ENCODE data around the gene PDLIM3.
"Not testable (repeated sequence)": the region's sequence is repeated elsewhere in the genome, so short reads cannot be mapped to it uniquely, and the experiment has no call there.

The PDLIM3 gene

GRCh38 chr4:185518069-185518468 is 17.2 kb downstream of the PDLIM3 start:
- no peak for DNase-seq

GRCh38 chr4:185515248-185515647 is 20.1 kb downstream of the PDLIM3 start:
- no peak for DNase-seq

GRCh38 chr4:185514182-185514697 is 21.1 kb downstream of the PDLIM3 start:
- DNase-seq = no peak

GRCh38 chr4:185513489-185514181 is 21.7 kb downstream of the PDLIM3 start:
- DNase-seq = peak; percentile 44 to 56 (median 53)

- DNase-seq = no peak
These were observed 22.8 kb downstream of the PDLIM3 start for GRCh38 chr4:185512516-185512915.

- not testable (repeated sequence) for DNase-seq
These were observed 24.1 kb downstream of the PDLIM3 start for GRCh38 chr4:185511243-185511642.

- no peak for DNase-seq
These were observed 24.5 kb downstream of the PDLIM3 start for GRCh38 chr4:185510806-185511205.

GRCh38 chr4:185508181-185508580 is 27.1 kb downstream of the PDLIM3 start:
- DNase-seq = no peak

- DNase-seq = no peak
These were observed 28.9 kb downstream of the PDLIM3 start for GRCh38 chr4:185506422-185506821.

- no peak for DNase-seq
These were observed 30.9 kb downstream of the PDLIM3 start for GRCh38 chr4:185504098-185505047.

GRCh38 chr4:185502386-185502785 is 32.9 kb downstream of the PDLIM3 start:
- DNase-seq = no peak

GRCh38 chr4:185500576-185500975 is 34.7 kb downstream of the PDLIM3 start:
- no peak for DNase-seq

- no peak for DNase-seq
These were observed 35.3 kb downstream of the PDLIM3 start for GRCh38 chr4:185500035-185500434.

GRCh38 chr4:185488650-185489049 is 46.7 kb downstream of the PDLIM3 start:
- DNase-seq = no peak

- no peak for DNase-seq
These were observed 53.9 kb downstream of the PDLIM3 start for GRCh38 chr4:185481401-185481800.

GRCh38 chr4:185480016-185480732 is 55.1 kb downstream of the PDLIM3 start:
- no peak for DNase-seq

GRCh38 chr4:185479507-185479971 is 55.8 kb downstream of the PDLIM3 start:
- DNase-seq = no peak

GRCh38 chr4:185473247-185473646 is 62.1 kb downstream of the PDLIM3 start:
- no peak for DNase-seq

GRCh38 chr4:185472103-185472542 is 63.2 kb downstream of the PDLIM3 start:
- DNase-seq = no peak

- DNase-seq = peak; percentile 85 to 98 (median 96)
These were observed 63.8 kb downstream of the PDLIM3 start, which contains the start of gene CCDC110 for GRCh38 chr4:185471235-185472102. TSS of gene CCDC110 (minus strand) at chr4:185471733. CDS start at chr4:185471683, 50 bp downstream.

- DNase-seq = peak; percentile 3 to 22 (median 4)
These were observed 64.7 kb downstream of the PDLIM3 start for GRCh38 chr4:185470501-185471195.
